Measurements from ENCODE around the gene CCN5. TPM values are rescaled to one million over a fixed set of nuclear protein-coding genes. Genes with fewer than 3 reads are reported as not detected.

Gene CCN5
- total RNA-seq, 1 experiment from 2014 or later: 0.44 TPM

GRCh38 chr20:44716309-44717106 lies 1.3 kb downstream of the CCN5 start:
- peak; percentile 77 for DNase-seq (ENCODE audit: low read depth)

- DNase-seq (ENCODE audit: low read depth): no peak
Observed at GRCh38 chr20:44717986-44718385, 2.8 kb downstream of the CCN5 start.

- DNase-seq (ENCODE audit: low read depth): no peak
Observed at GRCh38 chr20:44719841-44720240, 4.7 kb downstream of the CCN5 start.

GRCh38 chr20:44720621-44720996 lies 5.4 kb downstream of the CCN5 start:
- DNase-seq (ENCODE audit: low read depth): peak; percentile 95

- DNase-seq (ENCODE audit: low read depth): peak; percentile 93
Observed at GRCh38 chr20:44720997-44721784, 6.0 kb downstream of the CCN5 start.

- no peak for DNase-seq (ENCODE audit: low read depth)
Observed at GRCh38 chr20:44721785-44722054, 6.6 kb downstream of the CCN5 start.

- DNase-seq (ENCODE audit: low read depth): no peak
Observed at GRCh38 chr20:44722990-44723389, 7.8 kb downstream of the CCN5 start.

- DNase-seq (ENCODE audit: low read depth): peak; percentile 50
Observed at GRCh38 chr20:44723391-44723790, 8.2 kb downstream of the CCN5 start.

GRCh38 chr20:44723798-44724362 lies 8.7 kb downstream of the CCN5 start:
- no peak for DNase-seq (ENCODE audit: low read depth)

- no peak for DNase-seq (ENCODE audit: low read depth)
Observed at GRCh38 chr20:44724423-44725091, 9.4 kb downstream of the CCN5 start.

GRCh38 chr20:44725837-44726236 lies 10.7 kb downstream of the CCN5 start:
- no peak for DNase-seq (ENCODE audit: low read depth)

- DNase-seq (ENCODE audit: low read depth): no peak
Observed at GRCh38 chr20:44727039-44727438, 11.9 kb downstream of the CCN5 start.

- DNase-seq (ENCODE audit: low read depth): no peak
Observed at GRCh38 chr20:44727651-44728050, 12.5 kb downstream of the CCN5 start.

- peak; percentile 100 for DNase-seq (ENCODE audit: low read depth)
Observed at GRCh38 chr20:44728801-44729443, 13.8 kb downstream of the CCN5 start.

- DNase-seq (ENCODE audit: low read depth): peak; percentile 99
Observed at GRCh38 chr20:44730441-44730840, 15.3 kb downstream of the CCN5 start.

- peak; percentile 79 for DNase-seq (ENCODE audit: low read depth)
Observed at GRCh38 chr20:44731657-44732056, 16.5 kb downstream of the CCN5 start.

- DNase-seq (ENCODE audit: low read depth): peak; percentile 51
Observed at GRCh38 chr20:44732327-44732726, 17.2 kb downstream of the CCN5 start.

- DNase-seq (ENCODE audit: low read depth): peak; percentile 78
Observed at GRCh38 chr20:44733341-44734069, 18.3 kb downstream of the CCN5 start.

- DNase-seq (ENCODE audit: low read depth): peak; percentile 83
Observed at GRCh38 chr20:44734938-44735337, 19.8 kb downstream of the CCN5 start.

- DNase-seq (ENCODE audit: low read depth): no peak
Observed at GRCh38 chr20:44735816-44736169, 20.6 kb downstream of the CCN5 start.

All from M059J (cell line).